GM21786 (cell line): ENCODE results near the gene ATP13A2.

Experiments used
- ATAC-seq: cut with Tn5 transposase; IDR thresholded peaks from one replicate; pipeline ENCODE4 v1.9.1; 2021; ENCODE audit not compliant: unreplicated experiment

ATP13A2 gene

DNA sequence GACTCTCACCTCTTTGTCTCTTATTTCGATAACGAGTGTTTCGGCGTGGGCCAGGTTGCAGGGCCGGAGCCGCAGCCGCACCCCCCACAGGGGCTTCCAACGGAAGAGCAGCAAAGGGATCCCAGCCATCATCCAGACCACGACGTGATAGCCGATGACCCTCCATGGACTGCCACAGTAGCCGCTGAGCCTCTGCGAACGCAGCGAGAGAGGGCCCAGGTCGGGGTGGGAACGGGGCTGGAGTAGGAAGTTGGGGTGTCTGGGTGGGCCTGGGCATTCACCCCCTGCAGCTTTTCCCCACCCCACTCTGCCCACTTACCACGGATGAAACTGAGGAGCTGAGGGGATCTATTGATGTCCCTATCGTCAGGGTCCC is 6.4 kb downstream of the ATP13A2 start:
- ATAC-seq: no peak

DNA sequence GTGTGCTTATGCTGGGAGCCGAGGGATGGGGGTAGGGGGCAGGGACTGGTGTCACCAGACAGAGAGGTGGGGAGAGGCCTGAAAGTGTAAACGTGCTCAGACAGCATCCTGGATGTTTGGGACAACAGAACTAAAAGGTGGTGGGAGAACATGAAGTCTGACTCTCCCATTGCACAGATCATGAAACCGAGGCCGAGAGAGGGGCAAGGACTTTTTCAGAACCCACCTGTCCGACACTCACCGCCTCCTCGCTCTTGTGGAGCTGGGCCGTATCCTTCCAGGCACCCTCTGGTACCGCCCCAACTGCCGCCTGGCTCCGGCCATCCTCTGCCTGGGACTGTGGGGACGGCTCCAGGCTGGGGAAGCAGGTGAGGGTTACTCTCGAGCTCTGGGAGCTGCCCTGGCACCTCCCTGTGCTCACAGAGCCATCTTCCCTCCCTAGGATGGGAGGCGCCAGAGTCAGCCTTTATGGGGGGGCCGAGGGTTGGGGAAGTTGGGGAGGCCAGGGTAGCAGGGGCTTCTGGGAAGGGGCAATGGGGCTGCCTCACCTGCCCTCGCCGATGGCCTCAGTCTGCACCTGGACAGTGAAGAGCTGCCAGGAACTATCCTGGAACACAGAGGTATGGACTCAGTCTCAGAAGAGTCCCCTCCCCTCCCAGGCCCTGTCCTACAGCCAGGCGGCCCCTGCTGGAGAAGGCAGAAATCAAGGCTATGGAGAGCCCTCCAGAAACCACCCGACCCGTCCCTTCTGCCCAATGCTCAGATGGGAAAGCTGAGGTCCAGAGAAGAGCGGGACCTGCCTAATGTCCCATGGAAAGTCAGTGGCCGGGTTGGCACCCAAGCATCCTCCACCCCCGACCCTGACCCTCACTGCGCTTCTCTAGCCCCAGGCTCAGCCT is 7.0 kb downstream of the ATP13A2 start:
- ATAC-seq: no peak

DNA sequence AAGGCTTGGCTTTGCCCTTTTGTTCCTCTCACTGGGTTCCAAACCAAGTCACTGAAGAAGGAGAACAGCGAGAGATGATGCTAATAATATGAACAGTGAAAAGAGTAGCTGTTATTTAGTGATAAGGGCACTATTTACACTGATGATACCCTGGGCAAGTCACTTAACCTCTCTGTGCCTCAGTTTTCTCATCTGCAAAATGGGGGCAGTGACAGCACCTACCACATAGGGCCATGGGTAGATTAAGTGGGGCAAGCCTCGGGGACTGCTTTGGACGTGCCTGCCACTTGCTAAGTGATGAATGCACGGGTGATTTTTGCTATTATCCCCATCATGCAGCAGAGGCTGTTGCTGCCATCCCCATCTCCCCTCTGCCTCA is 9.2 kb downstream of the ATP13A2 start:
- no peak for ATAC-seq

DNA sequence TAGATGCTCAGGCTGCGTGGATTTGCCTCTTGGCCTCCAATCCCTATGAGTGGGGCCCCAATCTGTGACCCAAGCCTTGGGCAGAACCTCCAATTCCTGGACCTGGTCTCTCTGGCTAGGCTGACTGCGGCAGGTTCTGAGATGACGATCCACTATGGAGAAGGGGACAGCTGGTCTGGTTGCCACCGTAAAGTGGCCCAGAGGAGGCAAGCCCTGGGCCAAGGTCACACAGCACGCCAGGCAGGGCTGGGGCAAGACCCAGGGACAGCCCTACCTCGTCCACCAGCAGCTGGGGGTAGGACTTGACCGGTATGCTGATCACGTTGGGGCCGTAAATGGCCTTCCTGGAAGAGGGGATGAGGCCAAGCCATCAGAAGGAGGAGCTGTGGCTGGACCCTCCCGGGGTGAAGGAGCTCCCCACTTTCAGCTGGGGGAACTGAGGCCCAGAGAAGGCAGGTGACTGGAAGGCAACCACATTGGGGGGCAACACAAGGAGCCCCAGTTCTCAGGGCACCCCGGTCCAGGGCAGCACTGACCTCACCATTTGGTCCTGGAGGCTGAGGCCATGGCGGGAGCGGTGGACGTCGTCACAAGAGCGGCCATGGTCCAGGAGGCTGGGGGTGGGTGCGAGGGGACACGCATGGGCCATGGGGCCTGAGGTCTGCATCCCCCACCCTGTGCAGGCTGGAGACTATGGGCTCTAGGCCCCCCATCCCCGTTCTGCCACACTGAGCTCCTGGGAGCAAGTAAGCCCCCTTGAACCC is 9.8 kb downstream of the ATP13A2 start:
- ATAC-seq: no peak

DNA sequence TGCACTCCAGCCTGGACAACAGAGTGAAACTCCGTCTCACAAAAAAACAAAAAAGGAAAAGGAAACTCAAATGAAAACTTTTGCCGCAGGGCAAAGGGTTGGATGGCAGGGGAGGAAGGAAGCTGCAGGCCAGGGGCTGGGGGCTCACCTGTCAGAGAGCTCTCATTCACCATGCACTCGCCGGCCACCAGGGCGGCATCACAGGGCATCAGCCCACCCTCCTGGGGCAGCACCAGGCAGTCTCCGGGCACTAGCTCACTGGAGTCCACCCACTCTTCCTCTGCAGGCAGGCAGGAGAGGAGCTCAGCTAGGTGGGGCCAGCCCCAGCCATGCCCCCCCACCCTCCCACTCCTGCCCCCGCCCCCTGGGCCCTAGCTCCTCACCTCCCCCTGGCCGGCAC is 11.9 kb downstream of the ATP13A2 start:
- no peak for ATAC-seq

DNA sequence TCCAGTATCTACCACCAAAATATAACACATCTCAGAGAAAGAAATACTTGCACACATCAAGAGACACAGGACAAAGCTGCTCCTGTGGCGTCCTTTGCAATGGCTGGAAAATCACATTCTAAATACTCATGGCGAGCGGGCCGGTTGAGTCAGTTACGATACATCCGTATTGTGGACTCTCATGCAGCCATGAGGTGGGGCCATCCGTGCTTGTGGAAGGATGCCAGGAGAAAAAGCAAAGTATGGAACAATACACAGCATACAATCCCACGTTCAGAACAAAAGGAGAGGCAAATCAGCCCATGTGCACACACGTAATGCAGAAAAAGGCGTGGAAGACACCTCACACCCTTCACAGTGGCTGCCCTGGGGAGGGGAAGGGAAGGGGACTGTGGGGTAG is 13.1 kb downstream of the ATP13A2 start:
- ATAC-seq: no peak

DNA sequence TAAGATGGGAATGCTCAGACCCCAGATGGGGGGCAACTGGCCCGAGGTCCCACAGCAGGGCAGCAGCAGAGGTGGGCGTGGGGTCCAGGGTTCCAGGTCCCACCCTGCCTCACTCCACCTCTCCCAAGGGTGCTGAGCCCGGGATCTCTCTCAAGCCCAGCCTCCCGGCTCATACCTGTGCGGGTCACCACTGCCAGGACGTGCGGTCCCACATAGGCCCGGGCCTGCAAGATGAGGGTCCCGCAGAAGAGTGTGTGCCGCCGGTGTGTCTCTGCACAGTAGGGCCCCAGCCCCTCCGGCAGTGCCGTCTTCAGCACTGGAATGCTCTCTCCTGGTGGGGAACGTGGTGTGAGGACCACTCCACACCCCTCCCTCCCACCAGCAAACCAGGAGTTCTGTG is 14.9 kb downstream of the ATP13A2 start:
- ATAC-seq: no peak

DNA sequence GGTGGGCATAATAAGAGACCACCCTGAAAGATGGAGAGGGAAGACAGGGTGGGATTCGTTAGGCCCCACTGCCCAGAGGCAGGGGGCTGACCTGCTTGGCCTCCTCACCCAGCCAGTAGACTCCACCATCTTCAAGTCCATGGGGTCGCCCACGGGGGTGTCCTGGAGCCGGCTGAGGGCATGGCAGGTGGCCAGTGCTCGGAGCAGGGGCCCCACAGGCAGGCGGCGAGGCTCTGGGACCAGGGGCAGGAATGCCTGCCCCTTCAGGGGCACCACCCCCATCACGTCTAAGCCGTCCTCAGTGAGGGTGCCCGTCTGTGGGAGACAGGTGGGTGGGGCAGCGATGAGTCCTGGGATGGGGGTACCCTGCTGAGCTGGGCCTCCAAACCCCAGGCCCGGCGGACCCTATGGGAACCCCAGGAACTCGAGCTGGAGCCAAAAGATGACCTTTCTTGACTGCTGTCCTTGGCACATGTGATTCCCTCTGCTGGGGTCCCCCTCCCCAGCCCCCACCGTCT is 18.1 kb downstream of the ATP13A2 start:
- no peak for ATAC-seq

DNA sequence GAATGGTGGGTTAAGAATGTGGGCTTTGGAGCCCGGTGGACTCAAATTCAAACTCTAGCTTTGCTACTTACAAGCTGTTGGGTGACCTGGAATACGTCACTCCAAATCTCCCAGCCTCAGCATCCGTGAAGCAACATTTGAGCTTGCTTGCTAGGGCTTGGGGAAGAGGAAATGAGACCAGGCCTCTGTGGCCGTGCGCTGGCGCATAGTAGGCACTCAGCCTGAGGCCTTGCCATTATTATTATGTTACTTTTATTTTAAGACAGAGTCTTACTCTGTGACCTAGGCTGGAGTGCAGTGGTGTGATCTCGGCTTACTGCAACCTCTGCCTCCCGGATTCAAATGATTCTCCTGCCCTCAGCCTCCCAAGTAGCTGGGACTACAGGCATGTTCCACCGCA is 19.1 kb downstream of the ATP13A2 start:
- no peak for ATAC-seq

DNA sequence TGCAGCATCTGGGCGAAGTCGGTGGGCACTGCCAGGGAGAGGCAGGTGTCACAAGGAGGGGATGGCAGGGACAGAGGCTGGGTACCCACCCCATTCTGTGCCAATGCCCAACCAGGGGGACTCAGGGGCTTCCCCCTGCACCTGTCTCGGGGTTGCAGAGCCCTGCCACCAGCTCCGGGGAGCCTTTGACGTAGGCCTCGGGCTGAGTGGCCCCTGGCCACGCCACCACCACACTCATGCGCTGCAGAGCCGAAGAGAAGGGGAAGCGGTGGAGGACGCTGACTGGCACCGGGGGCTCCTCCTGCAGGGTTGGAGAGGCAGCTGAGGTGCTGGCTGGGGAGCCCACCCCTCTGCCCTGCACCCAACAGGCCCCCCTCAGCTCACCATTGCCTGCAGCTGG is 19.6 kb downstream of the ATP13A2 start:
- no peak for ATAC-seq

DNA sequence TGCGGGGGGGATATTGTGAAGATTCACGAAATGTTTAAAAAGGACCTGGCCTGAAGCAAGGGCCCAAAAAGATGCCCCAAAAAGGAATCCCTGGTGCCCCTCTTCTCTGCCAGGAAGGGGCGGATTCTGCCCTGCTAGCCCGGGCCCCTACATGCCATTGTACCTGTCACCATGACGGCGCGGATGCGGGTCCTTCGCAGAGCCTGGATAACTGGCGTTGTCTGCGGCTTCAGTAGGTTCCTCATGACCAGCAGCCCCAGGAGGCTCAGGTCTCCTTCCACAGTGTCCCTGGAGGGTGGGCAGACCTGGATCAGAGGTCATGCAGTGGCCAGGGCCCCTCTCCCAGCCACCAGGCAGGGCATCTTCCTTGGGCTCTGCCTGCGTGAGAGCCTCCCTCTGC is 20.2 kb downstream of the ATP13A2 start:
- no peak for ATAC-seq

DNA sequence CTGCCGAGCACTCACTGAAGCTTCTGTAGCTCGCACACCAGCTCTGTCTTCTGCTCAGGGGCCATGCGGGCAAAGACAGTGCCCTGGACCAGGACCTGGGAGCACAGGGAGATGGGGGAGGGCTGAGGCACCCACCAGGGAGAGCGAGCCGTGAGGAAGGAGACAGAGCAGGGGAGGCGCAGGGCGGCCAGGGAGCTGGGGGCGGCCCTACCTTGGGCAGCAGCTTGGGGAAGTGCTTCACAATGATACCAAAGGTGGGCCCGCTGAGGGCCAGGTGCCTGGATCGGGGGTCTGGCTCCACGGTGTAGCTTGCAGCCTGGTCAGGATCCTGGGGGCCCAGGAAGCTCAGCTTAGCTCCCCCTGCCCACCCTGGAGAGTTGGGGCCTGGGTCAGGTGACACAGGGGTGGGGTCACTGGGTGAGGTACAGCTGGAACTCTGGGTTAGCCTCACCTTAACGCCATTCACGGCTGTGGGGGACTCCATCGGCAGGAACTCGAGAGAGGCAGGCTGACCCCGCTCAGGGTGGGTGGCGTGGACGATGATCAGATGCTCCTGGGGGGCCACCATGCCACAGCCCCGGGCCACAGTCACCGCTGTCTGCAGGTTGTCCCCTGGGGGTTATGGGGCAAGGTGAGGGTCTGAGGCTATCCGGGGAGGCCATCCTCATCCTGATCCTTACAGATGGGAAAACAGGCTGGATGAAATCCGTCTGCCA is 21.9 kb downstream of the ATP13A2 start:
- no peak for ATAC-seq

DNA sequence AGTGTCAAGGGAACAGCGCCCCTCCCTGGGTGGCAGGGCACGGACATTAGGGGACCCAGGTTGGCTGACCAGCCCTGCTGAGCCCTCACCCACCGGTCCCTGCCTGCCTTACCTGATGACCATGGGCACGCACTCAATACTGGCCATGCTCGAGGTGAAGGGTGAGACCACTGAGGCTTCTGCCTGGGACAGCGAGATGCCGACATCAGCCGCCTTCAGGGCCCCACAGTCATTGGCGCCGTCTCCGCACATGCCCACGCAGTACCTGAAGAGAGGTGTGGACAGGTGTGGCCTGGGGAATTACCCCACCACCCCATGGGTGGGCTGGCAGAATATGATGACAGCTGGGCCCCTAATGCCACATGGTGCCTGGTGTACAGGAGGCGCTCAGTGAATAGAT is 23.5 kb downstream of the ATP13A2 start:
- ATAC-seq: no peak

DNA sequence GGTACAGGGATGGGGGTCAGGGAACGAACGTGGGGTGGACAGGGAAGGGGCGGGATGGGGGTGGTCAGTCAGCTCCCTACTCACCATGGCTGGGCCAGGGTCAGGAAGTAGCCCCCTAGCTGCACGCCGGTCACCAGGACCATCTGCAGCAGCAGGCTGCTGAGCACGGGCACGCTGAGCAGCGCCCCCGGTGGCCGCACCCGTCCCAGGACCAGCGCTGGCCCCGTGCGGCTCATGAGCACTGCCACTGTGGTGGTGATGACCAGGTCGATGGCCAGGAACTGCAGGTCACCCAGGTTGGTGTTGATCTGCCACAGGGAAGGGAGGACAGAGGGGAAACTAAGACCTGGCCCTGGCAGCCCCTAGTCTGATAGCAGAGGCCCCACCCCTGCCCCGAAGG is 24.8 kb downstream of the ATP13A2 start:
- ATAC-seq: no peak

DNA sequence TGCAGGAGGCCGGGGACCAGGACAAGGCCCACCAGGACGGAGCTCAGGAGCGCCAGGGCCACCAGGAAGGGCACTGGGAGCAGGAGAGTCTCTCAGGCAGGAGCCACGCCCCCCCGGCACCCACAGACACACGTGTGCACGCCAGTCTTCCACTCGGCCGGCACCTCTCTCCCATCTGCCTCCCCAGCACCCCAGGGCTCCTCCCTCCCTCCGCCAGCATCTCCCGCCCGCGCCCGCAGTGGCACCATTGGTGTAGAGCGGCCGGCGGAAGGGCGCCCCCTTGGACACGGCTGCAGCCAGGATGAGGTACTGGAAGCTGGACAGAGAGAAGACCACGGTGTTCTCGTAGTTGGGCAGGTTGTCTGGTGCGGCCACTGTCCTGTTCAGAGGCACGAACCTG is 25.2 kb downstream of the ATP13A2 start:
- ATAC-seq: no peak

DNA sequence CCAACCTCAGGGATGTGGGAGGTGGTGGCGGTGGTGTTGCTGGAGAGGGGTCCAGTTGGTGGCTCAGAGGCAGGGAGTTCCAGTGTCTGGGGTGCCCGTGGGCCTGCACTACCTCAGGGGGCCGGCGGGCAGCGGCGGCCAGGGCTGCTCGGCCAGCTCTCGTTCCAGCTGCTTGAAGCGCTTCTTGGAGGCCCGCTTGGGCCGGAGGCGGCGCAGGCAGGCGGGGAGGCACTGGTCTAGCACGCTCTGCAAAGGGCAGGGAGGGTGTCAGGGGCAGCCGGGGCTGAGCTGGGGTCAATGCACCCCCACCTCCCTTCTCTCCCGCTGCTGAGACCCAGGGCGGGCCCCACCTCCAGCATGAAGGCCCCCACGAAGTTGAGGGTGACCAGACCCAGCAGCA is 25.6 kb downstream of the ATP13A2 start:
- no peak for ATAC-seq

DNA sequence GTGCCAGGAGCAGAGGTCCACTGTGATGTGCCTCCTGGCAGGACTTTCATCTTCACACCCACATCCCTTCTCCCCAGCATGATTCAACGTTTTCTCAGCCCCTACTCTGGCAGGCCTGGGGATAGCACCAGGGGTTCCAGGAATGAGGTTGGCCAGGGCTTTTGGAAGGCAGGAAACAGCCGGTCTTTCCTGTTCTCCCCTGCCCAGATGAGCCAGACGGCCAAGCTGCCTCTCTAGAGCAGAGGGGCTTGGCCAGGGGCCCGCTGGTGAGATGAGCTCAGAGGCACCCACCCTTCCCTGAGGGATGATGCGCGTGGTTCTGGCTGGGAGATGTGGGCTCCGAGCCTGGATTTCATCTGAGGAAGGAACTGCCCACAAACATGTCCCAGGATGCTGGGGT is 27.0 kb downstream of the ATP13A2 start:
- no peak for ATAC-seq

DNA sequence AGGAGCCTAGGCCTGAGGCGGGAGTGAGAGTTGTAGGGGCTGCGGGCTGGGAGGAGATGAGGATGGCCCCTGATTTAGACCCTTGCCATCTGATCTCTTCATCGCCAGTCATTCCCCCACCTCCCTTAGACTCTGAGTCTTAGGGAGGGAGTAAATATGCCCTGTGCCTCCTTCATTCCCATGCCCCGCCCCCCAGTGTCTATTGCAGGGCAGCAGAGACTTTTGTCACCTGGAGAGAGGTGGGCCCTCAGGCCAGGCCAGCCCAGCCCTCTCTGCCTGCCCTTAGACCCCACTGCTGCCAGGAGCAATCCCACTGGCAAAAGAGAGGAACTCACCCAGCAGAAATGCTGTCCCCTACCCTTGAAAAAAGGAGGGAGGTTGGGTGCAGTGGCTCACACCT is 28.1 kb downstream of the ATP13A2 start:
- ATAC-seq: no peak

DNA sequence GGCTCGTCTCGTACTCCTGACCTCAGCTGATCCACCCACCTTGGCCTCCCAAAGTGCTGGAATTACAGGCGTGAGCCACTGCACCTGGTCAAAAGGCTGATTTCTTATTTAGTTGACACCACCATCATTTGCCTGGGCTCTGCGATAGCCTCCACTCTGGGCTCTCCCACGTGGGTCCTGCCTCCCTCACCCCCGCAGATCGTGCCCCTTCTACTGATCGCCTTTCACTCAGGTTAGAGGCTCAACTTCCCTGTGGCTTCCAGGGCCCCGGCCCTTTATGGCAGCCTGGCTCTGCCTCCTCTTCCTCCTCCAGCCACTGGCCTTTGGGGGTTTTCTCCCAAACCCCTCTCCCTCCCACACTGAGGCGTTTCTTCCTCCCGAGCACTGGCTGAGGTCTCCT is 28.8 kb downstream of the ATP13A2 start:
- ATAC-seq: no peak

DNA sequence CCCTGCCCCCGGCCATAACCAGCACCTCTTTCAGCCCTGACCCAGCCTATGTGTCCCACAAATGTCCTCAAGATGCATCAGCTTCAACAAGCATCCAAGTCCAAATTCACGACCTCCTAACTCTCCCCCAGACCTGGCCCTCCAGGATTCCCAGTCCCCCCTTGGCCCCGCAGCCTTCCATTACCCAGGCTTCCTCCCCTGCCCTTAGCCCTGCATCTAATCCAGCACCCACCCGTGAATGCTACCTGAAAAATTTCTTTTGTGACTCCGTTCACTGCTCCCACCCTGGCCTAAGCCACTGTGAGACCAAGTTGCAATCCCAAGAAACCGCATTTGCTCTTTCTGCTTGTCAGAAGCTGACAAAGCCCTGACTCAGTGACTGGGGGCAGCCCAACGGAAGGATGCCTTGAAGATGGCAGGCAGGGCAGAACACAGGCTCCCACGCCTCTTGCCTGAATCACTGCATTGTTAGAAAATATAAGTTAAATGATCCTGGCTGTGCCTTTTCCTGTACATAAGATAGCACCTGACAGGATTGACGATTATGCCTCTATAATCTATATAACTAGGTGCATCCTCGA is 30.4 kb downstream of the ATP13A2 start:
- ATAC-seq: no peak
